Activated T-cell treated with anti-CD3 and anti-CD28 coated beads for 24 hours (primary cell): ENCODE measurements around the gene WDR47.
A peak's percentile ranks its signal among the peaks of the same experiment; 100 is the strongest.

Experiments used
- DNase-seq: peaks from one replicate; pipeline ENCODE4 v3.0.0-alpha.2; 2020; ENCODE audit warnings: low read depth

The WDR47 gene

GRCh38 chr1:109041621-109042468, at the start of gene WDR47:
Gene WDR47 (minus strand): TSS chr1:109042102. CDS start chr1:109023512, 18,590 bp downstream.
- peak; percentile 91 for DNase-seq

DNA sequence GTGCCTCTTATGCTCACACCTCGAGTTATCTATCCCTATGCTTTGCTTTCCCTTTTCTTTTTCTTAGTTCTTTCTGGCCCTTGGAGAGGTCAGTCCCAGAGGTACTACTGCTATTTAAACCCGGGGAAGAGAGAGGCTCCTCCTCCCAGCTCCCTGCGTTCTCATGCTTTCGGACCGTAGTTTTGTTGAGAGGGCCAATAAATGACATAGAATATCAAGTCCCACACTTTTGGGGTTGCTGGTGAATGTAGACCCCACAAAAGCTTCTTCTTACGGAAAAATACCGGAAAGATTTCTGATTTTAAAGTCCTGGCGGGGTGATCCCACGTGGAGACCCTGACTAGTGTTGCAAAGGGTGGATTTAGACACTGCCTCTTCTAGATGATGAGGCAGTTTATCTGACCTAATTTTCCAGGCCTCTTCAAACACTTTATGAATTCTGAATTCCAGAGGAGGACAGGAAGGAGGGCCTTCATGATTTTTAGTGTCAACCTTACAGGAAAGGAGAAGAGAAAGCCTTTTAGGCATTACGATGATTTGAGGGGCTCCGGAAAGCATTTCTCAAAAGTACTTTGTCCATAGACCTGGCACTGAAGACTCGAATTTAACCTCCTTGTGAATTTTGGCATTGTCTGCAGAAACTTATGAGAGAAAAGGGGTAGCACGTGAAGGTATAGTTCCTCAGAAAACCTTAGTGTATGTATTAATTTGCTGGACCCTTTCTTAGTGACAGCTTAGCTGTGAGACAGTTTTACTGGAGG, 49.4 kb upstream of the WDR47 start:
- DNase-seq = no peak

GRCh38 chr1:109090196-109091077, 48.5 kb upstream of the WDR47 start, which contains the start of gene TMEM167B:
Gene TMEM167B (plus strand): TSS chr1:109090764. CDS start chr1:109090873, 109 bp downstream.
- DNase-seq = peak; percentile 84

DNA sequence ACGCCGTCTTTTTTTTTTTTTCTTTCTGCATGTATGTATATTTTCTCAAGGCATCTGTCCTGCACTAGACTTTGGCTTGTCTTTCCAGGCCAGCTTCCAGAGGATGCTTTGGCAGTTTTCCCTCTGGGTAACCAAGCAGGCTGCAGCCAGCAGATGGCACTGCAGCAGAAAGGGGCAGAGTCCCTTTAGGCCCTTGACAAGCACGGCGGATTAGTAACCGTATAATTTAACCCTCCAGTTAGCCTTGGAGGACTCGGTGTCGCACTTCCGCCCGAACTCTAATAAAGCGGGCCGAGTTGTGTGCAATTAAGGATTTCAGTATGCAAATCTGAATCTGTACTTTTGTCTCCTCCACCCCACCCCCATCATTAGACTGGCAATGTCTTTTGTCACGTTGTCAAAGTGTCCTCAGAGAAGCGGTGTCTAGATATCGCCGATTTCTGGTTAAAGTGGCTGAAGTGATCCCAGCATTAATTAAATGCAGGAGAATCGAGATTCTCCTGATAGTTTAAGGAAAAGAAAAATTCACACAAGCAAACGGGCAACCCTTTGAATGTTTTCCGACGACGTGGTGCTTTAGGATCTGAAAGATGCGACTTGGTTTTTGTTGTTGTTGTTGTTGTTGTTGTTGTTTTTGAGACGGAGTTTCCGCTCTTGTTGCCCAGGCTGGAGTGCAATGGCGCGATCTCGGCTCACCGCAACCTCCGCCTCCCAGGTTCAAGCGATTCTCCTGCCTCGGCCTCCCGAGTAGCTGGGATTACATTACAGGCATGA, 47.5 kb upstream of the WDR47 start:
- DNase-seq = no peak

GRCh38 chr1:109084563-109085517, 42.9 kb upstream of the WDR47 start:
- no peak for DNase-seq

- DNase-seq = no peak
These were observed 42.0 kb upstream of the WDR47 start for GRCh38 chr1:109083923-109084322.

DNA sequence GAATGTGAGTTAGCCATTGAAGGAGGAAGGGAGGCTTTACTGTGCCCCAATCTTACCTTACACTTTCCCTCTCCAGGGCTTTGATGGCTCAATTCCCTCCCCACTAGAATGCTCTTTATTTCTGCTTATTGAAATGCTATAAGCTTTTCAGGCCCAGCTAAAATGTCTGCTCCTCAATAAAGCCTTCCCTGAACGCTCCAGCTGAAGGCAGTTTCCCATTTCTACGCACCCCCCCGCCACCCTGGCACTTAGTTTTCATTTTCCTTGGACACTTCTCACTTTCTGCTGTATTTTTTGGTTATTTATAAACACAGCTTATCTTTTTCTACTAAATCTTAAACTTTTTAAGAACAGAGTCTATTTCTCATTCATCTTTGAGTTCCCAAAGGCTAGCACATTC, 41.6 kb upstream of the WDR47 start:
- DNase-seq = no peak

DNA sequence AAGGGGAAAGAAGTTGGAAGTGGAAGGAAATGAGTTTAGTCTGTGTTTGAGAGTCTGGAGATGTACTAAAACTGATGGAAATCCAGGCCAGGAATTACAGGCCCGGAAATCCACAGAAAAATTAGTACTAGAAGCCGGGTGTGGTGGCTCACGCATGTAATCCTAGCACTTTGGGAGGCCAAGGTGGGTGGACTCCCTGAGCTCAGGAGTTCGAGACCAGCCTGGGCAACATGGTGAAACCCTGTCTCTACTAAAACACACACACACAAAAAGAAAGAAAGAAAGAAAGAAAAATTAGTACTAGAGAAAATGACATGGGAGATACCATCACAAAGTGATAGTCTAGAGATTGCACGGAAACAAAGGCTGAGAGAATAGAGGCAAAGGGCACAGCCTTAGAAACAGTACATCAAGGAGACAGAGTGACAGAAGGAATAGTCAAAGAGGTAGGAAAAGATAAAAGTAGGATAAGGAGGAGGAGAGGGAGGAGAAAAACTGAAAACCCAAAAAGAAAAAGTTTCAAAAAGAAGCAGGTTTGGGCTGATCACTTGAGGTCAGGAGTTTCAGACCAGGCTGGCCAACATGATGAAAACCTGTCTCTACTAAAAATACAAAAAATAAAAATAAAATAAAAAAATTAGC, 38.7 kb upstream of the WDR47 start:
- DNase-seq = no peak

DNA sequence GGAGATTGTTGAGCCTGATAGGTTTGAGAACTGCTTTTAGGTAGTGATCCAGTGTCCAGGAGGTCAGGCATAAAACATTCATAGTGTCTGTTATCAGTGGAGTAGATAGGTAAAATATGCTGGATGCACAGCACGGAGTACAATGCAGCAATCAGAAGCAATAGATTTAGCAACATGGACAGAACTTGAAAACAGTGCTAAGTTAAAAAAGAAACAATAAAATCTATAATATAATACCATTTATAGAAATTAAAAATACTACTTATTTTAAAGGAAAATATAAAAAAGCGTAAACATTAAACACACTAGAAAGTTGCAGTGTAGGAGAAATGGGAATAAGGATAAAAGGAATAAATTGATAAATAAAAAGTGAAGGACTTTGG, 37.3 kb upstream of the WDR47 start:
- no peak for DNase-seq

DNA sequence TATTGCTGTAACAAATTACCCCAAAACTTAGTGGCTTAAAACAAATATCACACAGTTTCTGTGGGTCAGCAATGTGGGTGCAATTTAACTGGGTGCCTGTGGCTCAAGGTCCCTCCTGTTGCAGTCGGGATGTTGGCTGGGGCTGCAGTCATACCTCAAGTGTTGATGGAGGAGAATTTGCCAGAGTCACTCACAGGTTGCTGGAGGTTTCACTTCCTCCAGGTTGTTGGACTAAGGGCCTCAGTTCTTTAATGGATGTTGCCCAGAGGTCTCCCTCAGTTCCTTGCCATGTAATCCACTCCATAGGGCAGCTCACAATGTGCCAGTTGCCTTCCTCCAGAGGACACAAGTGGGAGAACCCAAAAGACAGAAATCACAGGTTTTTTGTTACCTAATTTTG, 36.4 kb upstream of the WDR47 start:
- no peak for DNase-seq

DNA sequence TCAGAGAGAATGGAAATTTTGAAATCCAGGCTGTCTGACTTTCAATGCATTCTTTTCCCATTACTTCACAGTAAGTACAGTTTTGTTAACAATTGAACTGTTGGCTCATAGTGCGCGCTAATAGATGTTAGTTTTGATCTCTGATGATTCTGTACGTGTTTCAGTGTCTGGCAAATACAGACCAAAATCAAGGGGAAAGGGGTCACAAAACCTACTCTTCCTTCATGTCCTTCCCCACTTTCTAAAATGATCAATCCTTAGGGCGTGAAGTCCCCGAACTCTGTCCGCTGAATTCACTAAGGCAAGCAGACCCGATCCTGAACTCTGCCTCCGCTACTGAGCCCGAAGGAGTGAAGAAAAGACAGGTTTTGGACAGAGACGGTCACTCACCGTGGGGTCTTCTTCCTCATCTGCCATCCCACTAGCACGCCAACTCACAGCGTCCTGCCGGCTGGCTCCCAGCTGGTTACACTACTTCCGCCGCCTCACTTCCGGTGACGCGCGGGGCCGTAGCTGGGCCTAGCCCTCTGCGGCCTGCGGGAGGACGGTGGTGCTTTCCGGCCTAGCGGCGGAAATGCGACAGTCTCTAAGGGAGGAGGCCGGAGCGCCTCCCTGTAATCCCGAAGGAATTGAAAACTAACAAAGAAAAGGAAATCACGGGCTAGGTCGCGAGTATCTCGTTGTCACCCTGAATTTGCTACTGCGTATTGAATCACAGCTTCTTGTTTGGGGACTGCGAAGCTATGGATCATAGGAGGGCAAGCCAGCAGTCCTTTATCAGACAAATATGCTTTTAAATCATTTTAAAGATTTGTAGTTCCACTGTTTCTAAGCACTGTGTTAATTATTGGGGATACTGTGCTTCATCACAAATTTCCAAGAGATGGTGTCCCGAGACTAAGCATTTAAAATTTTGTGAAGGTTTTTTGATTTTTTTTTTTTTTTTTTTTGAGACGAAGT, 33.9 kb upstream of the WDR47 start, which contains the start of gene TAF13:
TSS of gene TAF13 (minus strand) at position 473 of the 960 bp plus-strand sequence. CDS start at position 417, 56 bp downstream.
- peak; percentile 85 for DNase-seq

GRCh38 chr1:109069294-109069693, 27.4 kb upstream of the WDR47 start:
- no peak for DNase-seq

- DNase-seq = no peak
These were observed 26.0 kb upstream of the WDR47 start for GRCh38 chr1:109067883-109068282.

- DNase-seq = no peak
These were observed 23.2 kb upstream of the WDR47 start for GRCh38 chr1:109065137-109065536.

DNA sequence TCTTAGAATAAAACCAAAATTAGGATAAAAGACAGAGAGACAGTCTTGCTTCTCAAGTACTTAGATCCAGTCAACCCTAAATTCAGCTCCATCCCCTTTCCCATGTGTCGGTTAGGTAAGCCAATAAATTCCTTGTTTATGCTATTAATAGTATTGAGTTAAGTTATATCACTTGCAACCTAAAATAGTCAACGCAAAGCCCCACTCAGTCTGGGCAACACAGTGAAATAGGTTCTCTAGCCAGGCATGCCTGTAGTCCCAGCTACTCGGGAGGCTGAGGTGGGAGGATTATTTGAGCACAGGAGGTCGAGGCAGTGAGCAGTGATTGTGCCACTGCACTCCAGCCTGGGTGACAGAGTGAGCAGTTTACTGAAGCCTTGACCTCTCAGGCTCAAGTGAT, 19.3 kb upstream of the WDR47 start:
- no peak for DNase-seq

- no peak for DNase-seq
These were observed 18.8 kb upstream of the WDR47 start for GRCh38 chr1:109060707-109061106.

DNA sequence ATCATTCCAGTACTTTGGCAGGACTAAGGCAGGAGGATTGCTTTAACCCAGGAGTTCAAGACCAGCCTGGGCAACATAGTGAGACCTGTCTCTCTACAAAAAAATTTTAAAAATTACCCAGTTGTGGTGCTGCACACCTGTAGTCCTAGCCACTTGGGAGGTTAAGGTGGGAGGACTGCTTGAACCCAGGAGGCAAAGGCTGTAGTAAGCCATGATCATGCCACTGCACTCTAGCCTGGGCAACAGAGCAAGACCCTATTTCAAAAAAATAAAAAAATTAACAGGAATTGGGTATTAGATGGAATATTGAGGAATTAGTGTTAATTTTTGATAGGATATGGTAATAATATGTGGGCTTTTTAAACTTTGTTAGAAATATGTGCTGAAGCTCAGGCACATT, 17.1 kb upstream of the WDR47 start:
- no peak for DNase-seq

- no peak for DNase-seq
These were observed 14.2 kb upstream of the WDR47 start for GRCh38 chr1:109056064-109056463.
